PFSK-1 (cell line): Measurements from ENCODE around the gene ERCC3.

ENCODE experiments used
- POLR2AphosphoS5 ChIP-seq: IDR thresholded peaks from 2 replicates; pipeline ENCODE4 v1.6.1; 2012; ENCODE audit warnings: low read depth, mild to moderate bottlenecking, control low read depth, low read length, moderate library complexity
- REST ChIP-seq, 2 experiments: IDR thresholded peaks; 2 replicates each; pipeline versions ENCODE4 v1.6.1 to v1.8.0; 2011 to 2012; ENCODE audit warnings: low read depth in 2 of 2, low read length in 2 of 2, control low read depth in 1 of 2, inconsistent platforms in 1 of 2, mild to moderate bottlenecking in 1 of 2, moderate library complexity in 1 of 2; ENCODE audit not compliant: insufficient read depth in 1 of 2
- SIN3A ChIP-seq: IDR thresholded peaks from 2 replicates; pipeline ENCODE4 v1.6.1; 2012; ENCODE audit warnings: mild to moderate bottlenecking, low read length, moderate library complexity, borderline replicate concordance; ENCODE audit not compliant: insufficient read depth

- no peak for TF ChIP-seq POLR2AphosphoS5
- no peak for TF ChIP-seq REST (IDR thresholded peaks at IDR 0.05; ENCODE audit: insufficient read depth in 1 of 2, low read depth in 2 of 2, low read length in 2 of 2)
- TF ChIP-seq SIN3A: no peak
These were observed 27.4 kb upstream of the ERCC3 start for GRCh38 chr2:127321303-127321702.
